SH-SY5Y (cell line): ENCODE measurements around the gene NTRK2.

Source experiments
- GATA2 ChIP-seq: IDR thresholded peaks from 2 replicates; pipeline ENCODE4 v1.6.1; 2011; ENCODE audit warnings: mild to moderate bottlenecking, low read depth, low read length
- GATA3 ChIP-seq: IDR thresholded peaks from 2 replicates; pipeline ENCODE4 v1.6.1; 2011; ENCODE audit warnings: low read depth, mild to moderate bottlenecking, low read length, moderate library complexity

DNA sequence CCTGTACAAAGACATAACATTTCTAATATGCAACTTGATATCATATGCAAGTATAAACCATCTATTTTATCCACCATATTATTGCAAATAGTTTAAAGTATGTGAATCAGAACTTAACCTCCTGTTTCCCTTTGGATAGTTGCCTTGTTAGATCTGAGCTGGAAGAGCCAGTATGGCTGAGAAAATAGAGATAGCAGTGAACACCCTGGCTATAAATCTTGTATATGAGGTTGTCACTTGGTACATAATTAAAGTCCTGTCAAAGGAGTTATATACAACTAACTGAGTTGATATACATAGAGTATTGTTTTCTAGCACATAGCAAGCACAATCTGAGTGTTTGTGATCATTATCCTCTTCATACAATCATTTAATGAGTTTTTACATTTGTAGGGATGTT is 272.3 kb downstream of the NTRK2 start:
- no peak for TF ChIP-seq GATA3
- TF ChIP-seq GATA2: no peak
